Hematopoietic multipotent progenitor cell treated with erythropoietin and hydrocortisone succinate and interleukin-3 and kit ligand, for 15 days (in vitro differentiated cells): ENCODE results near the gene OSTM1.
"Not testable (repeated sequence)": the region's sequence is repeated elsewhere in the genome, so short reads cannot be mapped to it uniquely, and the experiment has no call there.

Source experiments
- DNase-seq: peaks from one replicate; pipeline ENCODE4 v3.0.0-alpha.2; 2015; ENCODE audit warnings: low spot score

Gene OSTM1

GRCh38 chr6:108020472-108021116, 53.9 kb downstream of the OSTM1 start:
- DNase-seq, result no peak

- DNase-seq, result not testable (repeated sequence)
Measured at GRCh38 chr6:108016283-108016682, 58.3 kb downstream of the OSTM1 start.

DNA sequence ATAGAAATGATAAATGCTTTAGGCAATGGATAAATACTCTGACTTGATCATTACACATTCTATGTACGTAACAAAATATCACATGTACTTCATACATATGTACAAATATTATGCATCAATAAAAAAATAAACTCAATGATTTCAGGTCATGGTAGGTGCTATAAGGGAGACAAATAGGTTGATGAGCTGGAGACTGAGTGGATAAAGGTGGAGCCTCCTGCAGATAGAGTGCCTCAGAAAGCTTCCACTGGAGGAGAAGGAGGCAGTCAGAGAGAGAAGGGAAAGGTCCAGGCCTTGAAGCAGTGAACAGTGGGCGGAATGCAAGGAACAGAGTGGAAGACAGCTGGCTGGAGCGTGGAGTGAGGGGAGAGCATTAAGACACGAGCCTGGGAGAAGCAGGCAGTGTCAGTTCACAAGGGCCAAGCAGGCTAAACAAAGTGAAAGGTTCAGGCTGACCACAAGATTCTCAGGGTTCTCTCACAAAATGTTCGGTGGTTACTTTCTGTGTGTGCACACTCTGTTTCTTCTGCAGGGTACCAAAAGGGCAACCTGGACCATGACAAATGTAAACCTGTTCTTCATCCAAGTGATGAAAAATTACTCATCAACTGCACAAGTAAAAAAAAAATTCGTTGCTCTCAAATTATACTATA, 60.6 kb downstream of the OSTM1 start:
- no peak for DNase-seq

GRCh38 chr6:108009894-108010293, 64.6 kb downstream of the OSTM1 start:
- DNase-seq, result no peak

GRCh38 chr6:108009258-108009657, 65.3 kb downstream of the OSTM1 start:
- DNase-seq, result not testable (repeated sequence)

DNA sequence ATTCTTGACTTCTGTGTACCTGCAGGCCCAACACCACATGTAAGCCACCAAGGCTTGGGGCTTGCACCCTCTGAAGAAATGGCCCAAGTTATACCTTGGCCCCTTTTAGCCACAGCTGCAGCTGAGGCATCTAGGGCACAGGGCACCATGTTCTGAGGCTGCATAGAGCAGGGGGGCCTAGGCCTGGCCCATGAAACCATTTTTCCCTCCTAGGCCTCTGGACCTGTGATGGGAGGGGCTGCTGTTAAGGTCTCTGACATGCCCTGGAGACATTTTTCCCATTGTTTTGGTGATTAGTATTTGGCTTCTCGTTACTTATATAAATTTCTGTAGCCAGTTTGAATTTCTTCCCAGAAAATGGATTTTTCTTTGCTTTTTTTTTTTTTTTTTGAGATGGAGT, 66.2 kb downstream of the OSTM1 start:
- no peak for DNase-seq

DNA sequence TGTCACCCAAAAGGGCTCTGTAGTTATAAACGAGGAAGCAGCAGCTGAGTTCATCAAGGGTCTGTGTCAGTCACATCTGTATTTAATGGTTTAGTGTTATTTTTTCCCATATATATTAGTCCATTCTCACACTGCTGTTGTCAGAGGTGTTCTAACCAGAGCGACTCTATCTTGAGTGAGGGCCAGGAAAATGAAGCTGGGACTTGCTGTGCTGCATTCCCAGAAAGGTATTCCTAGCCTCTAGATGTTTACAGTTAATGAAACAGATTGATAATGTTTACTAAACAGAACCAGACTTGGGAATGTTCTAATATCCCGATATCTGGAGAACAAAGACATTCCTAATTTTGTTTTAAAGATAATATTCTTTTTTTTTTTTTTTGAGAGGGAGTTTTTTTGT, 68.6 kb downstream of the OSTM1 start:
- no peak for DNase-seq

GRCh38 chr6:108004861-108005260, 69.7 kb downstream of the OSTM1 start:
- DNase-seq, result no peak

GRCh38 chr6:108002365-108003221, 71.9 kb downstream of the OSTM1 start:
- DNase-seq, result no peak

GRCh38 chr6:108001696-108002231, 72.8 kb downstream of the OSTM1 start:
- no peak for DNase-seq

DNA sequence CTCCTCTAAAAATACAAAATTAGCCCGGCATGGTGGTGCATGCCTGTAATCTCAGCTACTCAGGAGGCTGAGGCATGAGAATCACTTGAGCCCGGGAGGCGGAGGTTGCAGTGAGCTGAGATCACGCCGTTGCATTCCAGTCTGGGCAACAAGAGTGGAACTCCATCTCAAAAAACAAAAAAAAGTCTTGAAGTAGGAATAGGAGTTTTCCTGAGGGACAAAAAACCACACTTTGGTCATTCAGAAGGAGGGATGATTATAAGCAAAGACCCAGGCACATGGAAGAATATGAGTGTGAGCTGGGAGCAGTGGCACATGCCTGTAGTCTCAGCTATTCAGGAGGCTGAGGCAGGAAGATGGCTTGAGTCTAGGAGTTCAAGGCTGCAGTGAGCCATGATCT, 74.3 kb downstream of the OSTM1 start:
- DNase-seq, result not testable (repeated sequence)

DNA sequence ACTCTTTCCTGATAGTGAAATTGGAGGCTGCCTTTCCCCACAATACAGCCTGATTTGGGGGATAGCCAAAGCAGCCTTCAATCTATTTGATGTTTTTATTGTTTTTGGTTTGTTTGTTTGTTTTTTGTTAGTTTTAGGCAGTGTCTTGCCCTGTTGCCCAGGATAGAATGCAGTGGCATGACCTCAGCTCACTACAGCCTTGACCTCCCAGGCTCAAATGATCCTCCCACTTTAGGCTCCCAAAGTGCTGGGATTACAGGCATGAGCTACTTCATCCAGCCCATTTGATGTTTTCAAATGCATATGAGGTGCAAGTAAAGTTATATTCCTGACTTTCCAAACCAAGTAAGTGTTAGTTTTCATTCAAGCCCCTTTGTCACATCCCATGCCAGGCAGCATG, 75.2 kb downstream of the OSTM1 start:
- DNase-seq, result no peak

GRCh38 chr6:107991772-107992550, 82.6 kb downstream of the OSTM1 start:
- DNase-seq, result no peak
